Activated CD4-positive, alpha-beta T cell treated with anti-CD3 and anti-CD28 coated beads, Interleukin-2, Interleukin-4, amounts not matched to agents 100 ng/mL and 50 ng/mL, durations not matched to agents 16 hours and 8 hours (primary cell): ENCODE data around the gene HOOK2.

Source experiments
- DNase-seq: peaks from one replicate; pipeline ENCODE4 v3.0.0-alpha.2; 2020; ENCODE audit warnings: low spot score

HOOK2 gene

GRCh38 chr19:12783291-12783848 lies 8.0 kb upstream of the HOOK2 start:
- DNase-seq, result peak; percentile 91

- DNase-seq, result peak; percentile 94
Measured at GRCh38 chr19:12782424-12783290, 7.3 kb upstream of the HOOK2 start.

GRCh38 chr19:12782174-12782423 lies 6.7 kb upstream of the HOOK2 start:
- DNase-seq, result no peak

- no peak for DNase-seq
Measured at GRCh38 chr19:12779162-12779993, 4.0 kb upstream of the HOOK2 start.

- no peak for DNase-seq
Measured at GRCh38 chr19:12778905-12779161, 3.5 kb upstream of the HOOK2 start.

GRCh38 chr19:12778017-12778904 lies 2.9 kb upstream of the HOOK2 start:
- peak; percentile 61 for DNase-seq

- peak; percentile 86 for DNase-seq
Measured at GRCh38 chr19:12777217-12778016, 2.1 kb upstream of the HOOK2 start.

- no peak for DNase-seq
Measured at GRCh38 chr19:12773571-12773970, 1.8 kb downstream of the HOOK2 start.

GRCh38 chr19:12772323-12772722 lies 3.0 kb downstream of the HOOK2 start:
- DNase-seq, result no peak

- DNase-seq, result no peak
Measured at GRCh38 chr19:12770922-12771321, 4.4 kb downstream of the HOOK2 start.

GRCh38 chr19:12769689-12770088 lies 5.7 kb downstream of the HOOK2 start:
- DNase-seq, result peak; percentile 57

GRCh38 chr19:12767666-12768065 lies 7.7 kb downstream of the HOOK2 start:
- no peak for DNase-seq

GRCh38 chr19:12767150-12767549 lies 8.2 kb downstream of the HOOK2 start:
- no peak for DNase-seq

GRCh38 chr19:12766051-12766521 lies 9.3 kb downstream of the HOOK2 start:
- peak; percentile 67 for DNase-seq

GRCh38 chr19:12764698-12765097 lies 10.7 kb downstream of the HOOK2 start:
- no peak for DNase-seq

GRCh38 chr19:12763100-12763499 lies 12.3 kb downstream of the HOOK2 start:
- no peak for DNase-seq

- no peak for DNase-seq
Measured at GRCh38 chr19:12759686-12760085, 15.7 kb downstream of the HOOK2 start.

- peak; percentile 58 for DNase-seq
Measured at GRCh38 chr19:12757544-12758274, 17.6 kb downstream of the HOOK2 start.

GRCh38 chr19:12756150-12756883 lies 19.0 kb downstream of the HOOK2 start:
- no peak for DNase-seq
